Measurements from ENCODE around the gene BAZ2B. TPM values are rescaled to one million over a fixed set of nuclear protein-coding genes. Genes with fewer than 3 reads are reported as not detected.

Gene BAZ2B
- total and polyA plus RNA-seq, 2 donors (not counting 3 experiments of a cell fraction or from before 2014, with no cell fraction given), result 22.1 to 73.8 TPM

- Histone ChIP-seq H3K79me2 (ENCODE audit: control insufficient read depth, insufficient read depth, low read length) (no peaks in the 10 kb centered on the region), H3K4me3 (replicated peaks in 1 of 3; ENCODE audit: insufficient read depth in 1 of 3, low read depth in 1 of 3, low read length in 3 of 3) (no peak overlapping the region), H3K9ac (replicated peaks; ENCODE audit: extremely low read depth, insufficient read depth, low read length) (no peak overlapping the region), H2AFZ (ENCODE audit: low read depth, low read length) (no peak overlapping the region), H3K4me1 (ENCODE audit: control insufficient read depth, extremely low read depth, insufficient read depth, low read length) (peaks cover 4% of the 10 kb centered on the region), H3K9me3 (replicated peaks; ENCODE audit: control insufficient read depth, insufficient read depth, low read length) (no peaks in the 10 kb centered on the region), H3K4me2 (ENCODE audit: insufficient read depth, low read length) (no peak overlapping the region), H4K20me1 (replicated peaks; ENCODE audit: control insufficient read depth, extremely low read depth, insufficient read depth, low read length) (no peaks in the 10 kb centered on the region), H3K27ac (ENCODE audit: insufficient read depth, low read depth, low read length) (no peak overlapping the region), H3K9me1 (replicated peaks; ENCODE audit: control insufficient read depth, extremely low read depth, insufficient read depth, low read length) (no peaks in the 10 kb centered on the region), H3K36me3 (ENCODE audit: control insufficient read depth in 2 of 2, extremely low read depth in 1 of 2, insufficient read depth in 2 of 2, low read length in 2 of 2) (no peaks in the 10 kb centered on the region), H3K27me3 (ENCODE audit: control insufficient read depth in 2 of 2, insufficient read depth in 2 of 2, low read length in 2 of 2) (no peaks in the 10 kb centered on the region)
- FAIRE-seq (no peak), DNase-seq (ENCODE audit: low read depth, low spot score) (no peak)
- dilution Hi-C loops (cut with MboI; ENCODE audit: extremely low pct_ligation_motif_present, low sequenced_read_pairs), result no loop called here
- intact Hi-C loops (cut with micrococcal nuclease), result no loop called here
- no peak for TF ChIP-seq EZH2 (IDR thresholded peaks at IDR 0.05; ENCODE audit: borderline replicate concordance, low read depth, low read length, severe bottlenecking)
- no peak for TF ChIP-seq GATA2 (IDR thresholded peaks at IDR 0.05; ENCODE audit: insufficient read depth, insufficient read length, low read depth, low read length)
- TF ChIP-seq FOS (IDR thresholded peaks at IDR 0.05; ENCODE audit: borderline replicate concordance, insufficient read depth, low read length), result no peak
- TF ChIP-seq MYC (IDR thresholded peaks at IDR 0.05; ENCODE audit: low read depth, low read length), result no peak
- TF ChIP-seq, protein P1, sequence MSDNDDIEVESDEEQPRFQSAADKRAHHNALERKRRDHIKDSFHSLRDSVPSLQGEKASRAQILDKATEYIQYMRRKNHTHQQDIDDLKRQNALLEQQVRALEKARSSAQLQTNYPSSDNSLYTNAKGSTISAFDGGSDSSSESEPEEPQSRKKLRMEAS (IDR thresholded peaks at IDR 0.05; ENCODE audit: insufficient read depth, insufficient read length), result no peak
- TF ChIP-seq JUN (IDR thresholded peaks at IDR 0.05; ENCODE audit: borderline replicate concordance, insufficient read depth, insufficient read length, low read depth), result no peak
- no peak for TF ChIP-seq CTCF (IDR thresholded peaks at IDR 0.05; ENCODE audit: extremely low read depth in 1 of 2, insufficient read depth in 1 of 2, low read depth in 1 of 2, low read length in 2 of 2)
- TF ChIP-seq POLR2AphosphoS5 (IDR thresholded peaks at IDR 0.05; ENCODE audit: insufficient read depth, low read depth, low read length), result no peak
- TF ChIP-seq POLR2A (IDR thresholded peaks at IDR 0.05; ENCODE audit: low read depth, low read length), result no peak
- CTCF ChIA-PET, result interaction anchor here (1.1 kb wide), 1 partner anchor 9 kb away, joined by 4 read pairs; no protein-coding TSS in a partner anchor
- POLR2A ChIA-PET, result no interaction called here
- BruUV-seq (replicated peaks), result no TSS peak
Measured at GRCh38 chr2:159525012-159525411, 91.3 kb downstream of the BAZ2B start.

Measured in endothelial cell of umbilical vein (primary cell).